HG02840 (cell line): ENCODE data around the gene PRKCA.

Experiments
- ATAC-seq: cut with Tn5 transposase; IDR thresholded peaks from one replicate; pipeline ENCODE4 v1.9.1; 2021; ENCODE audit warnings: mild to moderate bottlenecking, moderate library complexity, moderate number of reproducible peaks; ENCODE audit not compliant: unreplicated experiment, low FRiP score

Gene PRKCA

GRCh38 chr17:66630828-66631472, 328.5 kb downstream of the PRKCA start:
- ATAC-seq, result no peak

- no peak for ATAC-seq
Observed at GRCh38 chr17:66632731-66633130, 330.3 kb downstream of the PRKCA start.

- no peak for ATAC-seq
Observed at GRCh38 chr17:66633317-66633965, 331.0 kb downstream of the PRKCA start.

- no peak for ATAC-seq
Observed at GRCh38 chr17:66634193-66634592, 331.8 kb downstream of the PRKCA start.

- no peak for ATAC-seq
Observed at GRCh38 chr17:66635386-66636045, 333.1 kb downstream of the PRKCA start.

- ATAC-seq, result no peak
Observed at GRCh38 chr17:66636111-66636510, 333.7 kb downstream of the PRKCA start.

GRCh38 chr17:66637491-66637890, 335.1 kb downstream of the PRKCA start:
- no peak for ATAC-seq

- no peak for ATAC-seq
Observed at GRCh38 chr17:66638707-66639479, 336.5 kb downstream of the PRKCA start.

- ATAC-seq, result no peak
Observed at GRCh38 chr17:66643815-66644710, 341.6 kb downstream of the PRKCA start.

GRCh38 chr17:66645259-66645658, 342.8 kb downstream of the PRKCA start:
- ATAC-seq, result no peak

GRCh38 chr17:66647391-66647983, 345.1 kb downstream of the PRKCA start:
- no peak for ATAC-seq

- ATAC-seq, result no peak
Observed at GRCh38 chr17:66649818-66650543, 347.6 kb downstream of the PRKCA start.

GRCh38 chr17:66650544-66650877, 348.1 kb downstream of the PRKCA start:
- ATAC-seq, result no peak

GRCh38 chr17:66652840-66653507, 350.6 kb downstream of the PRKCA start:
- ATAC-seq, result no peak

- ATAC-seq, result no peak
Observed at GRCh38 chr17:66654106-66654740, 351.8 kb downstream of the PRKCA start.

GRCh38 chr17:66654764-66655163, 352.4 kb downstream of the PRKCA start:
- ATAC-seq, result no peak

GRCh38 chr17:66655461-66655860, 353.0 kb downstream of the PRKCA start:
- no peak for ATAC-seq

- no peak for ATAC-seq
Observed at GRCh38 chr17:66655861-66656260, 353.4 kb downstream of the PRKCA start.
